A549 (cell line): ENCODE data around the gene HECTD3. TPM values are rescaled to one million over a fixed set of nuclear protein-coding genes. Genes with fewer than 3 reads are reported as not detected.

Experiments
- ATAC-seq, 2 experiments: fragments of 200-7000 bp in 1 of 2; fragments of >200 bp in 1 of 2; cut with Nextera tagmentation in 1 of 2; cut with Tn5 transposase in 1 of 2; 3 replicates each; pipeline versions ENCODE4 v1.8.0 to v1.9.1; 2018 to 2020; ENCODE audit warnings: mild to moderate bottlenecking in 1 of 2, moderate library complexity in 1 of 2
- CTCF ChIA-PET: fragments of 300-600 bp; sonication (Branson Sonifier 250); formaldehyde crosslinking; extraction: SDS; loops from one replicate; lab custom pipeline; 2021; ENCODE audit warnings: antibody characterized with exemption, inconsistent platforms; lab: Yijun Ruan, JAX
- POLR2A ChIA-PET: fragments of 350-600 bp; formaldehyde crosslinking; extraction: SDS; loops from one replicate; lab custom pipeline; 2021; ENCODE audit warnings: antibody characterized with exemption, inconsistent platforms; lab: Yijun Ruan, JAX
- DNase-seq, 2 experiments: peaks; one replicate each; pipeline versions ENCODE4 v3.0.0 to v3.0.0-alpha.2; 2011 to 2016; ENCODE audit warnings: low read depth in 1 of 2, low spot score in 1 of 2
- FAIRE-seq: peaks from 2 replicates; lab custom pipeline; 2011; peaks lifted over from hg19 to GRCh38; lab: Jason Lieb, UNC
- H3K27ac ChIP-seq, 2 experiments: fragments of >200 bp; sonication (Bioruptor Twin); formaldehyde crosslinking; 3 replicates each; pipeline ENCODE4 v1.5.1; 2016 to 2017
- H3K4me1 ChIP-seq: fragments of >200 bp; sonication (Bioruptor Twin); formaldehyde crosslinking; 3 replicates; pipeline ENCODE4 v1.6.1; 2016
- H3K4me2 ChIP-seq: fragments of >200 bp; sonication (Bioruptor Twin); formaldehyde crosslinking; 3 replicates; pipeline ENCODE4 v1.6.1; 2016
- H3K4me3 ChIP-seq: fragments of >200 bp; sonication (Bioruptor Twin); formaldehyde crosslinking; 3 replicates; pipeline ENCODE4 v1.5.1; 2016
- H3K9me3 ChIP-seq: fragments of >200 bp; sonication (Bioruptor Twin); formaldehyde crosslinking; 3 replicates; pipeline ENCODE4 v1.6.1; 2016
- EHMT2 ChIP-seq: fragments of 200-600 bp; sonication (generic); IDR thresholded peaks from 2 replicates; pipeline ENCODE4 v1.6.1; 2016; ENCODE audit warnings: antibody characterized with exemption, low read depth, mild to moderate bottlenecking, moderate library complexity
- FOSL2 ChIP-seq, 2 experiments: fragments of 450-650 bp in 1 of 2; fragments of >200 bp in 1 of 2; sonication (Bioruptor Twin) in 1 of 2; formaldehyde crosslinking; IDR thresholded peaks; 2 replicates each; pipeline versions ENCODE4 v1.5.0 to v1.6.1; 2016 to 2020; ENCODE audit warnings: mild to moderate bottlenecking in 1 of 2, moderate library complexity in 1 of 2
- HDAC2 ChIP-seq: fragments of 200-600 bp; sonication (generic); IDR thresholded peaks from 2 replicates; pipeline ENCODE4 v1.6.1; 2016
- HEYL ChIP-seq: fragments of 250-450 bp; sonication (Bioruptor Pico); IDR thresholded peaks from 2 replicates; pipeline ENCODE4 v1.8.0; 2021; ENCODE audit warnings: mild to moderate bottlenecking, moderate library complexity
- HOXB13 ChIP-seq: fragments of 250-450 bp; sonication (Bioruptor Pico); IDR thresholded peaks from 2 replicates; pipeline ENCODE4 v1.5.0; 2020; ENCODE audit warnings: low read depth, mild to moderate bottlenecking, moderate library complexity
- HOXB5 ChIP-seq: fragments of 250-450 bp; sonication (Bioruptor Pico); IDR thresholded peaks from 2 replicates; pipeline ENCODE4 v1.5.0; 2020; ENCODE audit warnings: mild to moderate bottlenecking, moderate library complexity
- JUN ChIP-seq, 2 experiments: fragments of >200 bp; sonication (Bioruptor Twin); formaldehyde crosslinking; IDR thresholded peaks; 2 replicates in 1 of 2; 3 replicates in 1 of 2; pipeline ENCODE4 v1.6.1; 2016 to 2017
- KDM5A ChIP-seq: fragments of 200-600 bp; sonication (generic); IDR thresholded peaks from 2 replicates; pipeline ENCODE4 v1.6.1; 2016; ENCODE audit warnings: antibody characterized with exemption, mild to moderate bottlenecking
- MAFK ChIP-seq: fragments of 450-650 bp; IDR thresholded peaks from 2 replicates; pipeline ENCODE4 v1.6.1; 2014; ENCODE audit not compliant: partially characterized antibody
- NR3C1 ChIP-seq: fragments of >200 bp; sonication (Bioruptor Twin); formaldehyde crosslinking; IDR thresholded peaks from 3 replicates; pipeline ENCODE4 v1.6.1; 2017
- POLR2A ChIP-seq: IDR thresholded peaks from 2 replicates; pipeline ENCODE4 v1.6.1; 2012; ENCODE audit warnings: mild to moderate bottlenecking, low read length
- RARB ChIP-seq: fragments of 250-450 bp; sonication (Bioruptor Pico); IDR thresholded peaks from 2 replicates; pipeline ENCODE4 v1.8.0; 2021; ENCODE audit warnings: mild to moderate bottlenecking, moderate library complexity
- RFX5 ChIP-seq: fragments of 450-650 bp; IDR thresholded peaks from 2 replicates; pipeline ENCODE4 v1.7.1; 2014; ENCODE audit warnings: antibody characterized with exemption, mild to moderate bottlenecking, moderate library complexity
- RNF2 ChIP-seq: fragments of 200-600 bp; sonication (generic); IDR thresholded peaks from 2 replicates; pipeline ENCODE4 v1.6.1; 2016; ENCODE audit warnings: low read depth, mild to moderate bottlenecking, antibody characterized with exemption, moderate library complexity, borderline replicate concordance
- SREBF2 ChIP-seq: fragments of 450-650 bp; IDR thresholded peaks from 2 replicates; pipeline ENCODE4 v1.6.1; 2014; ENCODE audit warnings: mild to moderate bottlenecking, moderate library complexity
- TP53 ChIP-seq: fragments of 250-450 bp; sonication (Bioruptor Pico); IDR thresholded peaks from 2 replicates; pipeline ENCODE4 v1.5.0; 2021; ENCODE audit warnings: mild to moderate bottlenecking, moderate library complexity
- ZC3H11A ChIP-seq: fragments of 450-650 bp; IDR thresholded peaks from 2 replicates; pipeline ENCODE4 v1.6.1; 2014; ENCODE audit warnings: antibody characterized with exemption, mild to moderate bottlenecking
- ZNF302 ChIP-seq: fragments of 250-450 bp; sonication (Bioruptor Pico); IDR thresholded peaks from 2 replicates; pipeline ENCODE4 v1.9.0; 2021; ENCODE audit warnings: inconsistent platforms, mild to moderate bottlenecking, moderate library complexity
- ZSCAN20 ChIP-seq: fragments of 250-450 bp; sonication (Bioruptor Pico); IDR thresholded peaks from 2 replicates; pipeline ENCODE4 v1.8.0; 2022; ENCODE audit warnings: mild to moderate bottlenecking, moderate library complexity
- WGBS: methylation state at CpG from one replicate; pipeline ENCODE4 v1.1.6; 2017; ENCODE audit errors: missing lambda C conversion rate; 5-methylcytosine and 5-hydroxymethylcytosine counted together
- polyA minus RNA-seq: library from RNA; depleted of rRNA, polyadenylated mRNA; stranded (reverse); fragments of >200 nt; gene quantifications from 2 replicates; pipeline ENCODE4 v1.2.3, GENCODE V29; 2011; rRNA and poly(A)+ RNA removed
- polyA plus RNA-seq, 4 experiments: library from polyadenylated mRNA; depleted of rRNA in 3 of 4; stranded (reverse); fragments of >200 nt; fragmentation: RNase III in 1 of 4; extraction: RNeasy Plus Mini Kit Qiagen cat#74134 plus additional on column Dnase treatment in 1 of 4; gene quantifications; 2 replicates in 3 of 4; 3 replicates in 1 of 4; pipeline ENCODE4 v1.2.3, GENCODE V29; 2011 to 2017
- TF ChIP-seq, protein P1 (sequence below): fragments of >200 bp; sonication (Bioruptor Twin); formaldehyde crosslinking; IDR thresholded peaks from 3 replicates; pipeline ENCODE4 v1.5.1; 2016
- TF ChIP-seq, protein P2 (sequence below): fragments of 450-650 bp; IDR thresholded peaks from 2 replicates; pipeline ENCODE4 v1.6.1; 2014; ENCODE audit warnings: antibody characterized with exemption
- TF ChIP-seq, protein P3 (sequence below): fragments of 250-450 bp; sonication (Bioruptor Pico); IDR thresholded peaks from 2 replicates; pipeline ENCODE4 v1.5.0; 2021; ENCODE audit warnings: mild to moderate bottlenecking, moderate library complexity, borderline replicate concordance
- TF ChIP-seq, protein P4 (sequence below): IDR thresholded peaks from 2 replicates; pipeline ENCODE4 v1.6.1; 2012
- TF ChIP-seq, protein P5 (sequence below): fragments of >200 bp; sonication (Bioruptor Twin); formaldehyde crosslinking; IDR thresholded peaks from 3 replicates; pipeline ENCODE4 v1.6.1; 2016
- TF ChIP-seq, protein P6 (sequence below): fragments of >200 bp; sonication (Bioruptor Twin); formaldehyde crosslinking; IDR thresholded peaks from 2 replicates; pipeline ENCODE4 v1.6.1; 2016

Gene HECTD3
- polyA plus RNA-seq (2011; rRNA removed) (17.5 and 24.2 TPM in 2 replicates), polyA plus RNA-seq (2017; fragmentation: RNase III; extraction: RNeasy Plus Mini Kit Qiagen cat#74134 plus additional on column Dnase treatment) (15.9 to 21.8 TPM (median 19.6 TPM) in 3 replicates), polyA minus RNA-seq (21.9 and 23.6 TPM in 2 replicates)
- polyA plus RNA-seq (2012; cell fraction: cytosol; rRNA removed) = 19.8 and 21.3 TPM in 2 replicates
- 32.8 and 37.6 TPM in 2 replicates for polyA plus RNA-seq (2012; cell fraction: nucleus; rRNA removed)

DNA sequence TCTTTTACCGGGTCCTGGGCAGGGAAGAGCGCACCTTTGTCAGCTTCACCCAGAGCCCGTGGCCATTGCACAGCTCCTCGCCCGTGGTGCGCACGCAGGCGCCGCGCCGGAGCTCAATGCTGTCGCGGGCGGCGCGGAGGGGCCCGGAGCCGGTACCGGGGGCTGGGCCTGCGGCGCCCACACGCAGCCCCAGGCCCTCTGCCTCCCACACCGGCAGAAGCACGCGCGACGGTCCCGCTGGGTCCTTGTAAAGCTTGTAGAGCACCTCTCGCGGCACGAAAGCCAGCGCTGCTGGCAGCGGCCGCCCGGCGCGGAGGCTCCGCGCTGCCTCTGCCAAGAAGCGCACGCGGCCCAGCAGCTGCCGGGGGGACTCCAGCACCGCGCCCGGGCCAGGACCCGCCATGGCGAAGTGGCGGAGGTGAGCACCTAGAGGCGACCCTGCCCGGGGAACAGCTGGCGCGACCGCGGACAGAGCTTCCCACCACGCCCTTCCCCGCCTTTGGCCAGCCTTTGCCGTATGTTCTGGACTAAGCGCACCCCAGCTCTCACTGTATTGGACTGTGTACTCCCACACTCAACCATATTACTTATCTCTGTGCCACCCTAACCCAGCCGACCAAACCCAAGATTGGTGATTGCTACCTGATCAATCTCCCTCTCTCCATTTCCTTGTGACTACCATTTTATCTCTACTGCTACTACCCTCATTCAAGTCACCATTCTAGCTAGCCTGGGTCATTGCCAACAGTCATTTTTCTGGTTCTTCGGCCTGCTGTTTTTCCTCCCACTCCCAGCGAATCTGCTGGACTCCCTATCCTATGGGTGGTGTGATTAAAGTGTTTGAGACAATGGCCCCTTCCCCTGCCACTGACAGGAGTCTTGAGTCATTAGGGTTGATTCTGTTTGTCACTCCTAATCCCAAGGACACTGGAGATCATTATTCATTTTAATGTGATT is at the start of gene HECTD3:
Gene HECTD3, minus strand, starts transcription at position 470 of the 957 bp plus-strand sequence. Its CDS starts 67 bp downstream, at position 403.
- peaks cover 8% of the 10 kb centered on the region; the same call in 2 of the 3 replicates for H3K4me1 ChIP-seq
- ATAC-seq (peak; percentile 85 to 93), FAIRE-seq (no peak), DNase-seq (peak; percentile 61 to 71)
- no peaks in the 10 kb centered on the region for H3K9me3 ChIP-seq
- ChIA-PET POLR2A (interaction anchor here (0.6 to 3.4 kb wide), 9 partner anchors 24 to 511 kb away, joined by 3 to 57 read pairs (median 8); partner anchors contain the start of genes EIF2B3, MUTYH, PLK3 and PRDX1), CTCF (interaction anchor here (0.6 to 20.8 kb wide), 13 partner anchors 7 to 499 kb away, joined by 3 to 488 read pairs (median 3); partner anchors contain the start of gene EIF2B3)
- peak within 1 kb of the TSS; percentile 67 to 93 for H3K27ac ChIP-seq
- TF ChIP-seq RFX5 (no peak), SREBF2 (no peak), HOXB13 (CRISPR knock-in tag) (no peak), FOSL2 (IDR thresholded peaks at IDR 0.05) (no peak), FOSL2 (CRISPR knock-in tag; IDR thresholded peaks at IDR 0.05) (no peak), KDM5A (no peak), POLR2A (peak; percentile 51), ZC3H11A (no peak), JUN (IDR thresholded peaks at IDR 0.05) (peak in 1 of 2 experiments; percentile 32; a peak in 1 of 5 replicates), RARB (CRISPR knock-in tag) (no peak), TP53 (CRISPR knock-in tag) (no peak), NR3C1 (no peak), EHMT2 (no peak), RNF2 (no peak)
- TF ChIP-seq, protein P1, sequence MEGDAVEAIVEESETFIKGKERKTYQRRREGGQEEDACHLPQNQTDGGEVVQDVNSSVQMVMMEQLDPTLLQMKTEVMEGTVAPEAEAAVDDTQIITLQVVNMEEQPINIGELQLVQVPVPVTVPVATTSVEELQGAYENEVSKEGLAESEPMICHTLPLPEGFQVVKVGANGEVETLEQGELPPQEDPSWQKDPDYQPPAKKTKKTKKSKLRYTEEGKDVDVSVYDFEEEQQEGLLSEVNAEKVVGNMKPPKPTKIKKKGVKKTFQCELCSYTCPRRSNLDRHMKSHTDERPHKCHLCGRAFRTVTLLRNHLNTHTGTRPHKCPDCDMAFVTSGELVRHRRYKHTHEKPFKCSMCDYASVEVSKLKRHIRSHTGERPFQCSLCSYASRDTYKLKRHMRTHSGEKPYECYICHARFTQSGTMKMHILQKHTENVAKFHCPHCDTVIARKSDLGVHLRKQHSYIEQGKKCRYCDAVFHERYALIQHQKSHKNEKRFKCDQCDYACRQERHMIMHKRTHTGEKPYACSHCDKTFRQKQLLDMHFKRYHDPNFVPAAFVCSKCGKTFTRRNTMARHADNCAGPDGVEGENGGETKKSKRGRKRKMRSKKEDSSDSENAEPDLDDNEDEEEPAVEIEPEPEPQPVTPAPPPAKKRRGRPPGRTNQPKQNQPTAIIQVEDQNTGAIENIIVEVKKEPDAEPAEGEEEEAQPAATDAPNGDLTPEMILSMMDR = no peak
- TF ChIP-seq, protein P2, sequence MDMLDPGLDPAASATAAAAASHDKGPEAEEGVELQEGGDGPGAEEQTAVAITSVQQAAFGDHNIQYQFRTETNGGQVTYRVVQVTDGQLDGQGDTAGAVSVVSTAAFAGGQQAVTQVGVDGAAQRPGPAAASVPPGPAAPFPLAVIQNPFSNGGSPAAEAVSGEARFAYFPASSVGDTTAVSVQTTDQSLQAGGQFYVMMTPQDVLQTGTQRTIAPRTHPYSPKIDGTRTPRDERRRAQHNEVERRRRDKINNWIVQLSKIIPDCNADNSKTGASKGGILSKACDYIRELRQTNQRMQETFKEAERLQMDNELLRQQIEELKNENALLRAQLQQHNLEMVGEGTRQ = no peak
- TF ChIP-seq, protein P3, sequence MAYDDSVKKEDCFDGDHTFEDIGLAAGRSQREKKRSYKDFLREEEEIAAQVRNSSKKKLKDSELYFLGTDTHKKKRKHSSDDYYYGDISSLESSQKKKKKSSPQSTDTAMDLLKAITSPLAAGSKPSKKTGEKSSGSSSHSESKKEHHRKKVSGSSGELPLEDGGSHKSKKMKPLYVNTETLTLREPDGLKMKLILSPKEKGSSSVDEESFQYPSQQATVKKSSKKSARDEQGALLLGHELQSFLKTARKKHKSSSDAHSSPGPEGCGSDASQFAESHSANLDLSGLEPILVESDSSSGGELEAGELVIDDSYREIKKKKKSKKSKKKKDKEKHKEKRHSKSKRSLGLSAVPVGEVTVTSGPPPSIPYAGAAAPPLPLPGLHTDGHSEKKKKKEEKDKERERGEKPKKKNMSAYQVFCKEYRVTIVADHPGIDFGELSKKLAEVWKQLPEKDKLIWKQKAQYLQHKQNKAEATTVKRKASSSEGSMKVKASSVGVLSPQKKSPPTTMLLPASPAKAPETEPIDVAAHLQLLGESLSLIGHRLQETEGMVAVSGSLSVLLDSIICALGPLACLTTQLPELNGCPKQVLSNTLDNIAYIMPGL (CRISPR knock-in tag) = no peak
- TF ChIP-seq, protein P4, sequence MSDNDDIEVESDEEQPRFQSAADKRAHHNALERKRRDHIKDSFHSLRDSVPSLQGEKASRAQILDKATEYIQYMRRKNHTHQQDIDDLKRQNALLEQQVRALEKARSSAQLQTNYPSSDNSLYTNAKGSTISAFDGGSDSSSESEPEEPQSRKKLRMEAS = 0 out of 2 replicates have a peak, but pooled peaks have one; percentile 17
- peak within 1 kb of the TSS; percentile 90 for H3K4me2 ChIP-seq
- under 1% methylated on average over 22 of the region's 62 CpGs for WGBS
- peak within 1 kb of the TSS; percentile 97 for H3K4me3 ChIP-seq

DNA sequence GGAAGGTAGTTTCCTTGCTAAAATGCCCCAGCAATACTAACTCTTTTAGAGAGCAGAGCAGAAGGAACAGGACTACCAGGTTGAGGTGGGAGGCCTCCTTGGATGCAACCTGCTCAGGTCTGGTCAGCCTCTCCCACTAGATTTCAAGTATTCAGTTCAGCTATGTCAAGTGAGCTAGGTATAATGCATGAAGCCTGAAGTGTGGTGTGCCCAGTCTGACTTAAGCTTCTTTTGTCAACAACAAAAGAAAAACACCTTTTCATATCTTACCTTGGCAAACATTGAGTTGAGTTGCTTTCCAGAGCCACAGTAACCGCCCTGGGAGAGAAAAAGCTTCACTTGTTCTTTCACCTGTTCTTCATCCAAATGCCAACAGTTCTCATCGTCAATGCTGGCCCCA is 48.7 kb upstream of the HECTD3 start:
- ATAC-seq (no peak), FAIRE-seq (no peak), DNase-seq (no peak)
- Histone ChIP-seq H3K4me3 (no peak overlapping the region), H3K4me2 (no peak overlapping the region), H3K4me1 (no peaks in the 10 kb centered on the region), H3K27ac (no peak overlapping the region), H3K9me3 (no peaks in the 10 kb centered on the region)
- POLR2A ChIA-PET = no interaction called here
- CTCF ChIA-PET = interaction anchor here (0.9 kb wide), 1 partner anchor 12 kb away, joined by 3 read pairs; no protein-coding TSS in a partner anchor
- 38% methylated on average over 2 of the region's 2 CpGs for WGBS
- TF ChIP-seq HDAC2 (no peak), ZSCAN20 (CRISPR knock-in tag) (no peak), MAFK (no peak), ZNF302 (CRISPR knock-in tag) (no peak), JUN (IDR thresholded peaks at IDR 0.05) (no peak), RARB (CRISPR knock-in tag) (no peak), HEYL (CRISPR knock-in tag) (no peak), HOXB5 (CRISPR knock-in tag) (no peak), FOSL2 (IDR thresholded peaks at IDR 0.05) (no peak), FOSL2 (CRISPR knock-in tag; IDR thresholded peaks at IDR 0.05) (no peak), POLR2A (no peak)
- TF ChIP-seq, protein P4 = no peak
- TF ChIP-seq, protein P5, sequence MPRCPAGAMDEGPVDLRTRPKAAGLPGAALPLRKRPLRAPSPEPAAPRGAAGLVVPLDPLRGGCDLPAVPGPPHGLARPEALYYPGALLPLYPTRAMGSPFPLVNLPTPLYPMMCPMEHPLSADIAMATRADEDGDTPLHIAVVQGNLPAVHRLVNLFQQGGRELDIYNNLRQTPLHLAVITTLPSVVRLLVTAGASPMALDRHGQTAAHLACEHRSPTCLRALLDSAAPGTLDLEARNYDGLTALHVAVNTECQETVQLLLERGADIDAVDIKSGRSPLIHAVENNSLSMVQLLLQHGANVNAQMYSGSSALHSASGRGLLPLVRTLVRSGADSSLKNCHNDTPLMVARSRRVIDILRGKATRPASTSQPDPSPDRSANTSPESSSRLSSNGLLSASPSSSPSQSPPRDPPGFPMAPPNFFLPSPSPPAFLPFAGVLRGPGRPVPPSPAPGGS = no peak
- TF ChIP-seq, protein P3 (CRISPR knock-in tag) = no peak
- TF ChIP-seq, protein P6, sequence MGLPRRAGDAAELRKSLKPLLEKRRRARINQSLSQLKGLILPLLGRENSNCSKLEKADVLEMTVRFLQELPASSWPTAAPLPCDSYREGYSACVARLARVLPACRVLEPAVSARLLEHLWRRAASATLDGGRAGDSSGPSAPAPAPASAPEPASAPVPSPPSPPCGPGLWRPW = no peak
